AG04449 (cell line): ENCODE measurements around the gene MTG1.

ENCODE experiments used
- CTCF ChIA-PET: fragments of 350-600 bp; formaldehyde crosslinking; extraction: SDS; loops from one replicate; lab custom pipeline; 2021; ENCODE audit warnings: antibody characterized with exemption; lab: Yijun Ruan, JAX
- POLR2A ChIA-PET: fragments of 400-600, 350-600 bp; formaldehyde crosslinking; extraction: SDS; loops from one replicate; lab custom pipeline; 2020; ENCODE audit warnings: antibody characterized with exemption, inconsistent platforms; lab: Yijun Ruan, JAX
- DNase-seq: peaks from one replicate; pipeline ENCODE4 v3.0.0-alpha.2; 2010; ENCODE audit warnings: low read depth, low spot score
- H3K4me3 ChIP-seq: 2 replicates; pipeline ENCODE4 v1.5.1; 2011; ENCODE audit warnings: low read depth, mild to moderate bottlenecking, control low read depth, low read length
- TF ChIP-seq, protein P1 (sequence below): IDR thresholded peaks from one replicate; pipeline ENCODE4 v1.5.1; 2011; ENCODE audit warnings: mild to moderate bottlenecking, moderate library complexity, low read length, control low read depth, inconsistent platforms; ENCODE audit not compliant: insufficient read depth; ENCODE audit errors: missing control alignments

Gene MTG1

DNA sequence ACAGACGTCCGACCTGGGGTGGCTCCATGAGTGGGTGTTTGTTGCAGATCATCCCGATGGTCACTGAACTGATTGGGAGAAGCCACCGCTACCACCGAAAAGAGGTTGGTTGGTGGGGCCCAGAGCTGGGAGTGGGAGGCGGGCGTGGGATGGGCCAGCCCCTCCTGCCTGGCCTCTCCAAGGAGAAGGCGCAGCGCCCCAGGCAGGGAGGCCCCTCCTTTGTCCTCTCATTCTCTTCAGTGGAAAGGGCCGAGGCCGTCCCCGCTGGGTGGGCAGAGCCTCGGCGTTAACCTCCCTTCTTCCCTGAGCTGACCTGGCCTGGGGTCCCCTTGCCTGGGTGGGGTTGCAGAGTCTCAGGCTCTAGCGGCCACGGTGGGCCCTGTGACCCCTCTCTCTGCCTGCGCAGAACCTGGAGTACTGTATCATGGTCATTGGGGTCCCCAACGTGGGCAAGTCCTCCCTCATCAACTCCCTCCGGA, 5.2 kb downstream of the MTG1 start:
- POLR2A ChIA-PET = no interaction called here
- TF ChIP-seq, protein P1, sequence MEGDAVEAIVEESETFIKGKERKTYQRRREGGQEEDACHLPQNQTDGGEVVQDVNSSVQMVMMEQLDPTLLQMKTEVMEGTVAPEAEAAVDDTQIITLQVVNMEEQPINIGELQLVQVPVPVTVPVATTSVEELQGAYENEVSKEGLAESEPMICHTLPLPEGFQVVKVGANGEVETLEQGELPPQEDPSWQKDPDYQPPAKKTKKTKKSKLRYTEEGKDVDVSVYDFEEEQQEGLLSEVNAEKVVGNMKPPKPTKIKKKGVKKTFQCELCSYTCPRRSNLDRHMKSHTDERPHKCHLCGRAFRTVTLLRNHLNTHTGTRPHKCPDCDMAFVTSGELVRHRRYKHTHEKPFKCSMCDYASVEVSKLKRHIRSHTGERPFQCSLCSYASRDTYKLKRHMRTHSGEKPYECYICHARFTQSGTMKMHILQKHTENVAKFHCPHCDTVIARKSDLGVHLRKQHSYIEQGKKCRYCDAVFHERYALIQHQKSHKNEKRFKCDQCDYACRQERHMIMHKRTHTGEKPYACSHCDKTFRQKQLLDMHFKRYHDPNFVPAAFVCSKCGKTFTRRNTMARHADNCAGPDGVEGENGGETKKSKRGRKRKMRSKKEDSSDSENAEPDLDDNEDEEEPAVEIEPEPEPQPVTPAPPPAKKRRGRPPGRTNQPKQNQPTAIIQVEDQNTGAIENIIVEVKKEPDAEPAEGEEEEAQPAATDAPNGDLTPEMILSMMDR = no peak
- no peak overlapping the region for H3K4me3 ChIP-seq
- CTCF ChIA-PET = no interaction called here
- no peak for DNase-seq

DNA sequence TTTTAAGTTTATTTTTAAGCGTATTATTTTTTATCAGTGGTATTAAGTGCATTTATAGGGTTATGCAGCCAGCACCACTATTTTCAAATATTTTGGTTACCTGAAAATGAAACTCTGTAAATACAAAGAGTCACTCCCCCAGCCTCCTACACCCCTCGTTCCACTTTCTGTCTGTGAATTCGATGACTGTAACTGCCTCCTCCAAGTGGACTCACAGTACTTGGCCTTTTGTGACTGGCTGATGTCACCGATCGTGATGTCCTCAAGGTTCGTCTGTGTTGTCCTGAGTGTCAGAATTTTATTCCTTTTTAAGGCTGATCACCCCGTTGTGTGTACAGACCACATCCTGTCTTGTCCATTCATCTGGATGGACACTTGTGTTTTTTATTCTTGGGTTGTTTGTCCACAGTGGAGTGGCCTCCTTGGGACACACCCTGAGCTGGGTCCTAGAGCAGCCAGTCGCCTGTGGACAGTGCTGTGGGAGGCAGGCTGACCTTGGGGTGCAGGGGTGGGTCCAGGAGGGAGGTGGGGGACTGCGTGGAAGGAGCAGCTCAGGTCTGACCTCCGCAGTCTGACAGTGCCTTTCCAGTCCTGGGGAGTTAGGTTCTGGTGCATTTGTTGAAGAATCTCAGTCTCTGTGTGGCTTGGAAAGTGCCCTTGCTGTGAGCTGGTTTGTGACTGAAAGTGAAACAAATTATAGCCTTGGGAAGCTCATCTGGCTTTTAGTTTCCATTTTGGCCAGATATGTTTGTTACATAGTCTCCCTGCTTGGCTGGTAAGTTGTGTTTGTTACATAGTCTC, 6.9 kb downstream of the MTG1 start:
- no peak for DNase-seq
- ChIA-PET CTCF (no interaction called here), POLR2A (no interaction called here)
- H3K4me3 ChIP-seq = no peak overlapping the region
- TF ChIP-seq, protein P1 = no peak

DNA sequence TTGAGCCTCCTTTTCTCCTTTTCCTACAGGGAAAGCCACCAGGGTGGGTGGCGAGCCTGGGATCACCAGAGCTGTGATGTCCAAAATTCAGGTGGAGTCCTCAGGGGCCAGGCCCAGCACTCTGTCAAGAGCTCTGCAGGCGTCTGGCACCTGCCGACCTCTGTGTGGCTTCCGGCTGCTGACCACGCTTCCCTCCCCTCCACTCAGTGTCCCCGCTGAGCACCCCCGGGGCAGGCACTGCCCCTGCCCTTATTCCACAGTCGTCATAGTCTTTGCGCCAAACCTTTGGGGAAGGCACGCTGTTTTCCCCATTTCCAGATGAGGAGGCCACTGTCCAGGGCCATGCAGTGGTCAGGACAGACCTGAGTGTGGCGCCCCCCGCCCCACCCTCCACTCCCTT, 7.5 kb downstream of the MTG1 start:
- POLR2A ChIA-PET = no interaction called here
- CTCF ChIA-PET = no interaction called here
- DNase-seq = no peak
- H3K4me3 ChIP-seq = no peak overlapping the region
- TF ChIP-seq, protein P1 = no peak

DNA sequence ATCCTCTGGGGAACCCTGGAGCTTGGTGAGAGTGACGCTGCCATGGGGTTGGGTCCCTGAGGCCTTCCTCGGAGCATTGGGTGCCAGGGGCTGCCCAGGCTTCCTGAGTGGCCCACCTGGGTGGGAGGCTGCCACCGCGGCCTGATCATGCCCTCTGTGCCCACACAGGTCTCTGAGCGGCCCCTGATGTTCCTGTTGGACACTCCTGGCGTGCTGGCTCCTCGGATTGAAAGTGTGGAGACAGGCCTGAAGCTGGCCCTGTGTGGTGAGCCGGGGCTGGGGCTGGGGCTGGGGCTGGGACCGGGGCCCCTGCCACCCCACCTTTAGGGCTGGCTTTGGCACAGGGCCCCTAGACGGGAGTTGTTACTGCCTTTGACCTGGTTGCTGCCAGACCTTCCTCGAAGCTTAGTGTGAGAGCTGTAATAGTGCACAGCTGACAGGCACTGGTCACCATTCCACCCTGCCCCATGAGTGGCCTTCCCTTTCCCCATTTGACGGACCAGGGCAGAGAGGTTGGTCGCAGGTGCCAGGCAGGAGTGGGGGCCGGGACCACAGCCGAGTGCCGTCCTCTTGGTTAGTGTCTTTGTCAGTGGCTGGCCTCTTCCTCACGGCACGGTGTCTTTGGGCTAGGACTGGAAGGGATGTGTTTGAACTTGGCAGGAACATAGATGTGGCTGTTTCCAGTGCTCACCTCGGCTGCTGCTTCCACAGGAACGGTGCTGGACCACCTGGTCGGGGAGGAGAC, 8.2 kb downstream of the MTG1 start:
- no peak for DNase-seq
- no peak overlapping the region for H3K4me3 ChIP-seq
- ChIA-PET CTCF (no interaction called here), POLR2A (no interaction called here)
- TF ChIP-seq, protein P1 = no peak

DNA sequence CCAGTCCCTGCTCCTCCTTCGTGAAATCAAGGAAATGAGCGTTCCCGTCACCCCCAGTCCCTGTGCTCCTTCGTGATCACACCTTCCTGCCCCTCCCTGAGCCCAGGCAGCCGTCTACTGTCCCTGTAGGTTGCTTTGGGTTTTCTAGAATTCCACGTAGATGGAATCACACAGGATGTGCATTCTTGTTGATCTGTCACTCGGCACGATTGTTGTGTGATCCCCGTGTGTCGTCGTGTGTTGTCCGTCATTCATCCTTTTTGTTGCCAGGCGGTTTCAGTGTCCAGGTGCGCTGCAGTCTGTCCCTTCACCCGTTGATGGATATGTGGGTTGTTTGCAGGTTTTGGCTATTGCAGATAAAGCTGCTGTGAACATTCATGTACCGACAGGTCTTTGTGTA, 9.4 kb downstream of the MTG1 start:
- CTCF ChIA-PET = interaction anchor here (0.7 kb wide), 1 partner anchor 74 kb away, joined by 3 read pairs; no protein-coding TSS in a partner anchor

DNA sequence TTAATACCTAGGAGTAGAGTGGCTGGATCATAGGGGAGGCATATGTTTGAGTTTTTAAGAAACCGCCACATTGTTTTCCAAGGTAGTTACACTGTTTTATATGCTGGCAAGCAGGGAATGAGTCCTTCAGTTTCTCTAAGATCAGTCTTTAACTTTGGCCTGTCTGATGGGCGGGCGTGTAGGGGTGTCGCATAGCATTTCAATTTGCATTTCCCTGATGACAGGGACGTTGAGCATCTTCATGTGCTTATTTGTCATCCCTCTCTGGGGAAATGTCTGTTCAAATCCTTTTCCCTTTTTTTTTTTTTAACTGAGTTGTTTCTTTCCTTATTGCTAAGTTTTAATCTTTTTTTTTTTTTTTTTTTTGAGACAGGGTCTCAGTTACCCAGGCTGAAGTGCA, 9.8 kb downstream of the MTG1 start:
- POLR2A ChIA-PET = no interaction called here
- DNase-seq = no peak
- no peak overlapping the region for H3K4me3 ChIP-seq
- CTCF ChIA-PET = interaction anchor here (0.7 kb wide), 1 partner anchor 74 kb away, joined by 3 read pairs; no protein-coding TSS in a partner anchor
- TF ChIP-seq, protein P1 = no peak

More for the DNA sequence above, 9.4 kb downstream of the MTG1 start:
- POLR2A ChIA-PET = no interaction called here
- DNase-seq = no peak
- TF ChIP-seq, protein P1 = no peak
- H3K4me3 ChIP-seq = no peak overlapping the region
